ENCODE results near the gene EMP2. TPM values are rescaled to one million over a fixed set of nuclear protein-coding genes. Genes with fewer than 3 reads are reported as not detected.

Gene EMP2
- total and polyA plus RNA-seq, 2 of the 4 experiments (the other 2 are of a cell fraction), result 13.8 to 18.3 TPM

- POLR2A ChIA-PET (ENCODE audit: unreplicated experiment), result no interaction called here
- no peaks in the 10 kb centered on the region for H3K27me3 ChIP-seq (ENCODE audit: control insufficient read depth, insufficient read depth, low read length)
- no peak overlapping the region for H3K18ac ChIP-seq (ENCODE audit: low read depth, low read length)
- H2AK5ac ChIP-seq (ENCODE audit: low read depth, low read length), result no peak overlapping the region
- no peak overlapping the region for H2BK15ac ChIP-seq (ENCODE audit: low read depth, low read length)
- no peak overlapping the region for H3K23ac ChIP-seq (ENCODE audit: low read depth, low read length)
- no peak overlapping the region for H3K14ac ChIP-seq (replicated peaks; ENCODE audit: low read depth, low read length)
- no peak overlapping the region for H3K4me2 ChIP-seq (ENCODE audit: low read depth, low read length)
- no peak overlapping the region for H3K9ac ChIP-seq (ENCODE audit: low read depth, low read length)
- no TSS peak for BruUV-seq (replicated peaks)
- no peaks in the 10 kb centered on the region; the same call in 1 of the 2 replicates for H3K36me3 ChIP-seq (ENCODE audit: control insufficient read depth, insufficient read depth, low read length)
- no peak overlapping the region for H3K4me3 ChIP-seq (ENCODE audit: insufficient read depth, low read depth, low read length)
- H4K8ac ChIP-seq (ENCODE audit: low read depth in 2 of 2, low read length in 2 of 2), result no peak overlapping the region
- DNase-seq (no peak), ATAC-seq (ENCODE audit: low read depth) (no peak)
- no peak overlapping the region for H4K5ac ChIP-seq (ENCODE audit: low read depth, low read length)
- peaks cover under 1% of the 10 kb centered on the region; the same call in 1 of the 2 replicates for H3K9me1 ChIP-seq (ENCODE audit: insufficient read depth, low read length)
- H3K9me3 ChIP-seq (ENCODE audit: control insufficient read depth, insufficient read depth, low read length), result peaks cover 3% of the 10 kb centered on the region; the same call in 1 of the 2 replicates
- dilution Hi-C loops (cut with HindIII; ENCODE audit: low sequenced_read_pairs, unreplicated experiment) (no loop called here), intact Hi-C loops (cut with micrococcal nuclease) (no loop called here), in situ Hi-C loops (cut with MboI; ENCODE audit: low sequenced_read_pairs) (no loop called here)
- TF ChIP-seq MAZ (IDR thresholded peaks at IDR 0.05; ENCODE audit: borderline replicate concordance, low read depth, low read length) (no peak), FOS (IDR thresholded peaks at IDR 0.05; ENCODE audit: low read depth, low read length) (no peak), MXI1 (IDR thresholded peaks at IDR 0.05; ENCODE audit: borderline replicate concordance, low read depth, low read length) (no peak), BHLHE40 (IDR thresholded peaks at IDR 0.05; ENCODE audit: low read depth, low read length) (no peak), CHD1 (IDR thresholded peaks at IDR 0.05; ENCODE audit: low read depth, low read length) (no peak), ELK1 (IDR thresholded peaks at IDR 0.05; ENCODE audit: borderline replicate concordance, low read depth, low read length) (no peak), NFE2L2 (IDR thresholded peaks at IDR 0.05; ENCODE audit: low read depth, low read length) (no peak), SMC3 (IDR thresholded peaks at IDR 0.05; ENCODE audit: low read depth, low read length) (no peak), CTCF (conservative IDR thresholded peaks at IDR 0.05; ENCODE audit: low read depth, low read length) (no peak), USF2 (IDR thresholded peaks at IDR 0.05; ENCODE audit: low read depth, low read length) (no peak), RCOR1 (IDR thresholded peaks at IDR 0.05; ENCODE audit: insufficient replicate concordance, low read length) (no peak), POLR2A (IDR thresholded peaks at IDR 0.05; ENCODE audit: low read depth, low read length) (no peak)
- H2AFZ ChIP-seq (replicated peaks; ENCODE audit: low read length, poor library complexity), result no peak overlapping the region
- no CpG with 5 or more reads among the region's 5 CpGs for WGBS, 2 experiments (ENCODE audit: extremely low coverage in 2 of 2, insufficient read length in 1 of 2)
- H4K91ac ChIP-seq (ENCODE audit: insufficient read depth, low read depth, low read length), result no peak overlapping the region
- no peak overlapping the region for H2BK20ac ChIP-seq (ENCODE audit: low read depth, low read length)
- no peak overlapping the region for H3K56ac ChIP-seq (ENCODE audit: extremely low read depth, insufficient read depth, low read length)
- CTCF ChIA-PET, result interaction anchor here (0.6 kb wide), 1 partner anchor 173 kb away, joined by 3 read pairs; no protein-coding TSS in a partner anchor
- H3K79me1 ChIP-seq (ENCODE audit: low read depth in 1 of 2, low read length in 2 of 2), result peaks cover 40 to 59% of the 10 kb centered on the region in 2 experiments
- H2BK120ac ChIP-seq (ENCODE audit: low read depth, low read length), result no peak overlapping the region
- H2AK9ac ChIP-seq (replicated peaks; ENCODE audit: low read depth, low read length, poor library complexity), result no peak overlapping the region
- no peak overlapping the region for H3K27ac ChIP-seq (ENCODE audit: insufficient read depth, low read length)
- H3K4me1 ChIP-seq (ENCODE audit: control insufficient read depth, insufficient read depth, low read length), result peaks cover 2% of the 10 kb centered on the region
- H3K4ac ChIP-seq (ENCODE audit: low read depth, low read length), result no peak overlapping the region
- no peak overlapping the region for H2BK5ac ChIP-seq (ENCODE audit: low read depth, low read length, poor library complexity, severe bottlenecking)
- H4K20me1 ChIP-seq (ENCODE audit: insufficient read depth, low read length), result peaks cover 6% of the 10 kb centered on the region; the same call in 1 of the 2 replicates
Observed at GRCh38 chr16:10564591-10564990, 15.8 kb downstream of the EMP2 start.
